Subcutaneous abdominal adipose tissue (tissue), 5 donors: Measurements from ENCODE around the gene NDUFB6.
"Not testable (repeated sequence)": the region's sequence is repeated elsewhere in the genome, so short reads cannot be mapped to it uniquely, and the experiment has no call there.

Experiments used
- H3K27ac ChIP-seq: one replicate; pipeline ENCODE4 v1.7.0; 2013; ENCODE audit warnings: low read depth, mild to moderate bottlenecking, inconsistent platforms, low read length, moderate library complexity
- H3K27me3 ChIP-seq, 5 donors: one replicate each; pipeline ENCODE4 v1.7.0; 2013; ENCODE audit warnings: low read length in 5 of 5, inconsistent platforms in 1 of 5; ENCODE audit not compliant: control insufficient read depth in 5 of 5, insufficient read depth in 4 of 5
- H3K36me3 ChIP-seq, 5 donors: one replicate each; pipeline ENCODE4 v1.7.0; 2013; ENCODE audit warnings: low read length in 5 of 5; ENCODE audit not compliant: control insufficient read depth in 5 of 5, insufficient read depth in 5 of 5
- H3K4me1 ChIP-seq, 5 donors: one replicate each; pipeline ENCODE4 v1.7.0; 2013; ENCODE audit warnings: low read length in 5 of 5, mild to moderate bottlenecking in 3 of 5, moderate library complexity in 1 of 5; ENCODE audit not compliant: control insufficient read depth in 5 of 5, insufficient read depth in 5 of 5
- H3K4me3 ChIP-seq, 5 donors: one replicate each; pipeline ENCODE4 v1.7.0; 2013; ENCODE audit warnings: low read length in 5 of 5, low read depth in 1 of 5
- H3K9ac ChIP-seq, 5 donors: one replicate each; pipeline ENCODE4 v1.7.0; 2013; ENCODE audit warnings: low read length in 5 of 5, mild to moderate bottlenecking in 4 of 5, moderate library complexity in 3 of 5
- H3K9me3 ChIP-seq, 5 donors: one replicate each; pipeline ENCODE4 v1.7.0; 2013; ENCODE audit warnings: low read length in 5 of 5; ENCODE audit not compliant: control insufficient read depth in 5 of 5
- donor health status: healthy.
- donor health status: healthy.
- donor health status: healthy.
- donor health status: healthy.
- donor health status: healthy.

The NDUFB6 gene

DNA sequence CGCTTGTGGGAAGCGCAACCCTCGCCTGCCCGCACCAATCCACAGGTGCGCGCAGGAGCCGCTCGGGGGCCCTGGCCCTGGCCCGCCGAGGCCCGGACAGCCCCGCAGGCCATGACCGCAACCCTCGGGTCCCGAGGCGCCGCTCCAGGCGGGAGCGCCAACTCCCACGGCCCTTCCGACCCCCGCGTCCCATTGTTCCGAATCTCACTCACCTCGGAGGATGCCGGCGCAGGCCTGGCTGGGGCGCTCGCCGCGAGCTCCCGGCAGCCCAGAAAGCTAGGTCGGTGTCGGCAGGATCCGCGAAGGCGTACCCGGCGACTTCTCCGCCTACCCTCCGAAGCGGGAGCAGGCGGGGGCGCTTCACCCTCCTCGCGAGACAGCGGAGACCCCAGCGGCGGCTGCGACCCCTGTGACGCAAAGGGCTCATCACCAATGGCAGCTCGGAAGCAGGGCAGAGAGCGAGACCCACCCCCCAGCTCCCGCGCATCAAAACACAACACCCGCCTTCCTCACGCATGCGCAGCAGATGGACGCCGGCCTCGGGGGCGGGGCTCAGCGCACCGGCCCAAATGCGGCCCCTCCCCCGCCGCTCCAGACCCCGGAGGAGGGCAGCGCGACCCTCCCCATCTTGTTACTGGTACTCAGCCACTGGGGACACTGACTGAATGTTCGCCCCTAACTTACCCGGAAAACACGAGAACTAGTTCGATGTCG, 22.2 kb downstream of the NDUFB6 start:
- peak overlapping the region; percentile 98 for H3K27ac ChIP-seq
- no peaks in the 10 kb centered on the region for H3K27me3 ChIP-seq
- H3K9me3 ChIP-seq: no peaks in the 10 kb centered on the region
- H3K4me1 ChIP-seq: peaks cover 5 to 25% (median 16%) of the 10 kb centered on the region in 5 donors
- peak overlapping the region; percentile 76 to 97 (median 87) for H3K9ac ChIP-seq
- peaks cover 0 to under 1% (median 0%) of the 10 kb centered on the region in 5 donors for H3K36me3 ChIP-seq
- H3K4me3 ChIP-seq: peak overlapping the region; percentile 78 to 91 (median 83)

GRCh38 chr9:32550150-32550561, 22.8 kb downstream of the NDUFB6 start:
- Histone ChIP-seq H3K27ac (peak overlapping the region; percentile 98), H3K4me3 (peak overlapping the region; percentile 75 to 91 (median 83)), H3K27me3 (no peaks in the 10 kb centered on the region), H3K9me3 (no peaks in the 10 kb centered on the region), H3K4me1 (peaks cover 5 to 25% (median 16%) of the 10 kb centered on the region in 5 donors), H3K36me3 (no peaks in the 10 kb centered on the region), H3K9ac (peak overlapping the region; percentile 39 to 97 (median 76))

GRCh38 chr9:32548213-32548612, 24.7 kb downstream of the NDUFB6 start:
- H3K27me3 ChIP-seq, H3K9me3 ChIP-seq, H3K36me3 ChIP-seq, H3K27ac ChIP-seq, H3K4me3 ChIP-seq, H3K9ac ChIP-seq: not testable (repeated sequence)
- H3K4me1 ChIP-seq: peaks cover 5 to 23% (median 16%) of the 10 kb centered on the region in 5 donors

DNA sequence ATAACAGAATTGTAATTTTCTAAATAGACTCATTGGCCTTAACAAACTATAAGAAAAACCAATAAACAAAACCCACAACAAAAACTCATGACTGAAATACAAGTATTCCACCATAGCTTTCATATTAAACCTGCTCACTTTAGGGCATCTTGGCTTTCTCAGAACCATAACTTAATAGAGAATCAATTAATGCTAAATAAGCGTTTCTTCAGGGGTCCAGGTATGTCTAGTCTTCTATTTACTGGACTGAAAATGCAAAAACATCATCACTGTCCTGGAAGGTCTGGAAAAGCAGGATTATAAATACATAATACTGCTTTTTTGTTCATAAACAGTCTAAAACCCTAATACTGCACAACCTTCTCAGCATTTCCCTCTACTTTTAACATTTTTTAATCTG, 27.1 kb downstream of the NDUFB6 start:
- H3K27ac ChIP-seq: no peak overlapping the region
- H3K4me1 ChIP-seq: peaks cover 5 to 14% (median 10%) of the 10 kb centered on the region in 5 donors
- H3K9me3 ChIP-seq: no peaks in the 10 kb centered on the region
- peaks cover 12 to 29% (median 24%) of the 10 kb centered on the region in 5 donors for H3K36me3 ChIP-seq
- H3K27me3 ChIP-seq: no peaks in the 10 kb centered on the region
- no peak overlapping the region for H3K4me3 ChIP-seq
- no peak overlapping the region for H3K9ac ChIP-seq

GRCh38 chr9:32543047-32543446, 29.9 kb downstream of the NDUFB6 start:
- no peak overlapping the region for H3K4me3 ChIP-seq
- no peak overlapping the region for H3K9ac ChIP-seq
- H3K9me3 ChIP-seq: no peaks in the 10 kb centered on the region
- H3K4me1 ChIP-seq: no peaks in the 10 kb centered on the region
- no peaks in the 10 kb centered on the region for H3K27me3 ChIP-seq
- H3K36me3 ChIP-seq: peaks cover 12 to 39% (median 26%) of the 10 kb centered on the region in 5 donors
- H3K27ac ChIP-seq: no peak overlapping the region

DNA sequence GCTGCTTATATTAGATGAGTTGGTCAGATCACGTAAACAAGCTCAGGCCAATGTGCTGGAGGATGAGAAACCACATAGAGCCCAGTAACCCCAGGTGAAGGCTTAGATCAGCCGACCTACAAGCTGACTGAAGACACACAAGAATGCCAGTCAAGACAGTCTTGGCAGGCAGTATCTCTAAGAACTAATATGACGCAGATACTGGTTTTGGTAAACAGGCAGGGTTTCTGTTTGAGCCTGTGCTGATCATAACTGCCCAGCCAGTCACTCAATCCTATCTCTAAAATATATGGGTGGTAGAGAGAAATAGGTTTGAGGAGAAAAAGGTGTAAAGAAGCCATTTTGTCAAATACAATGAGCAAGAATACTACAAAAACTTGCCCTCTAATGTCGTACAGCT, 39.1 kb downstream of the NDUFB6 start:
- Histone ChIP-seq H3K9me3 (no peaks in the 10 kb centered on the region), H3K9ac (no peak overlapping the region), H3K27me3 (no peaks in the 10 kb centered on the region), H3K27ac (no peak overlapping the region), H3K4me1 (no peaks in the 10 kb centered on the region), H3K36me3 (peaks cover 0 to 12% (median 2%) of the 10 kb centered on the region in 5 donors), H3K4me3 (no peak overlapping the region)

DNA sequence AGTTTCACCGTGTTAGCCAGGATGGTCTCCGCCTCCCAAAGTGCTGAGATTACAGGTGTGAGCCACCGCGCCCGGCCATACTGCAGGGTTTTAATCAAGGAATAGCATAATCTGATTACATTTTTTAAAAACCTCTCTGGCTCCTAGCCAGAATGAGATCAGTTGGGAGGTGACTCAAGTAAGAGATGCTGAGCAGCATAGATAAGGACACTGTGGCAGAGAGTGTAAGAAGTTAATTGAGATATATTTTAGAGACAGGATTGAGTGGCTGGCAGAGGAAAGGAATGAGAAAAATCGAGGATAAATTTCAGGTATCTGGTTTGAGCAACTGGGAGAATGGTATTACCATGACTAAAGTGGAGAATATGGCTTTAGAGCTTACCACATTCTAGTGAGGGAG, 39.6 kb downstream of the NDUFB6 start:
- Histone ChIP-seq H3K9ac (no peak overlapping the region), H3K4me1 (no peaks in the 10 kb centered on the region), H3K9me3 (no peaks in the 10 kb centered on the region), H3K27me3 (no peaks in the 10 kb centered on the region), H3K4me3 (no peak overlapping the region), H3K36me3 (peaks cover 0 to 12% (median 2%) of the 10 kb centered on the region in 5 donors), H3K27ac (no peak overlapping the region)

DNA sequence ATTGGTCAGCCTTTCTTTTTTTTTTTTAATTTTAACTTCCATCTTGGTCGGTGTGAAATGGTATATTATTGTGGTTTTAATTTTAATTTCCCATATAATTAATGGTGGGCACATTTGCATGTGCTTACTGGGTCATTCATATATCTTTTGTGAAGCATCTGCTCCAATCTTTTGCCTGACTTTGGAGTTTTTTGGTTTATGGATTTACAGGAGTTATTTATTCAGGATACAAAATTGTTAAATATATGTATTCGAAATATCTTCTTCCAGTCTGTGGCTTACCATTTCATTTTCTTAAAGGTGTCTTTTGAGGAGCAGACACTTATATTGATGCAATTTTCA, 46.3 kb downstream of the NDUFB6 start:
- Histone ChIP-seq H3K4me1 (peaks cover 0 to 35% (median 20%) of the 10 kb centered on the region in 5 donors), H3K27me3 (no peaks in the 10 kb centered on the region), H3K36me3 (no peaks in the 10 kb centered on the region), H3K4me3 (peak overlapping the region; percentile 84 to 97 (median 92)), H3K27ac (peak overlapping the region; percentile 88), H3K9ac (peak overlapping the region in 4 of 5 donors; percentile 75 to 90 (median 86)), H3K9me3 (no peaks in the 10 kb centered on the region)

GRCh38 chr9:32526041-32526706, 46.8 kb downstream of the NDUFB6 start, which contains the start of gene RIGI:
RIGI (minus strand) TSS chr9:32526196; CDS start chr9:32526166, 30 bp downstream.
- Histone ChIP-seq H3K9ac (peak within 1 kb of the TSS; percentile 38 to 90 (median 88)), H3K4me3 (peak within 1 kb of the TSS; percentile 84 to 97 (median 92)), H3K27me3 (no peaks in the 10 kb centered on the region), H3K9me3 (no peaks in the 10 kb centered on the region), H3K4me1 (peaks cover 0 to 35% (median 20%) of the 10 kb centered on the region in 5 donors), H3K27ac (peak within 1 kb of the TSS; percentile 88), H3K36me3 (no peaks in the 10 kb centered on the region)

DNA sequence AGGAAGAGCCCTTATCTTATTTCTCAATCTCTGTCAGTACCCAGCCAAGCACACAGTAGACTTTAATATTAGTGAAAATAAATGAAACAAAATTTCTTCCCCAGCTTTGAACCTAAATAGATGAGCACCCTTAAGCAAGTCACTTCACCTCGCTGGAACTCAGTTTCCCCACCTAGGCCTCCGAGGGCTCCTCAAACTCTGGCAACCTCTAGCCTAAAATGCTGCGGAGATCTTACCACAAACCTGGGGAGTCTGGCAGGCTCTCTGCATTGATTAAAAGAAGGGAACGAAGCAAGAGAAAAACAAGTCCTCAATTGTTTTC, 47.3 kb downstream of the NDUFB6 start:
- no peaks in the 10 kb centered on the region for H3K9me3 ChIP-seq
- H3K27me3 ChIP-seq: no peaks in the 10 kb centered on the region
- peaks cover 0 to 35% (median 20%) of the 10 kb centered on the region in 5 donors for H3K4me1 ChIP-seq
- H3K27ac ChIP-seq: peak overlapping the region; percentile 88
- peak overlapping the region; percentile 38 to 90 (median 88) for H3K9ac ChIP-seq
- H3K4me3 ChIP-seq: peak overlapping the region; percentile 84 to 97 (median 92)
- H3K36me3 ChIP-seq: no peaks in the 10 kb centered on the region
